Hematopoietic multipotent progenitor cell treated with erythropoietin and hydrocortisone succinate and interleukin-3 and kit ligand, for 15 days (in vitro differentiated cells): ENCODE results near the gene CTRL.

Experiments
- DNase-seq: peaks from one replicate; pipeline ENCODE4 v3.0.0-alpha.2; 2015; ENCODE audit warnings: low spot score

CTRL gene

GRCh38 chr16:67962135-67962534, 30.5 kb upstream of the CTRL start:
- DNase-seq: no peak

- DNase-seq: no peak
These were observed 29.9 kb upstream of the CTRL start for GRCh38 chr16:67961551-67961957.

GRCh38 chr16:67959536-67960329, 28.1 kb upstream of the CTRL start:
- no peak for DNase-seq

GRCh38 chr16:67957622-67958021, 26.0 kb upstream of the CTRL start:
- DNase-seq: no peak

- no peak for DNase-seq
These were observed 22.9 kb upstream of the CTRL start for GRCh38 chr16:67954421-67955196.

- DNase-seq: no peak
These were observed 22.1 kb upstream of the CTRL start for GRCh38 chr16:67953641-67954375.

GRCh38 chr16:67951485-67951884, 19.8 kb upstream of the CTRL start:
- no peak for DNase-seq

GRCh38 chr16:67950335-67950843, 18.7 kb upstream of the CTRL start:
- no peak for DNase-seq

- no peak for DNase-seq
These were observed 18.0 kb upstream of the CTRL start for GRCh38 chr16:67949645-67950044.

GRCh38 chr16:67948015-67948414, 16.4 kb upstream of the CTRL start:
- DNase-seq: peak; percentile 63

GRCh38 chr16:67946966-67947558, 15.4 kb upstream of the CTRL start:
- no peak for DNase-seq

- no peak for DNase-seq
These were observed 14.5 kb upstream of the CTRL start for GRCh38 chr16:67946128-67946569.

GRCh38 chr16:67945392-67945933, 13.8 kb upstream of the CTRL start:
- DNase-seq: no peak

GRCh38 chr16:67944690-67945391, 13.2 kb upstream of the CTRL start:
- DNase-seq: no peak

GRCh38 chr16:67943619-67944504, 12.2 kb upstream of the CTRL start, which contains the start of gene LCAT:
LCAT (minus strand) TSS chr16:67944120; CDS start chr16:67944101, 19 bp downstream.
- DNase-seq: no peak

- no peak for DNase-seq
These were observed 11.6 kb upstream of the CTRL start for GRCh38 chr16:67943256-67943618.

- DNase-seq: no peak
These were observed 11.0 kb upstream of the CTRL start for GRCh38 chr16:67942510-67943255.

GRCh38 chr16:67942200-67942509, 10.5 kb upstream of the CTRL start:
- DNase-seq: peak; percentile 53

GRCh38 chr16:67941469-67942199, 10.0 kb upstream of the CTRL start:
- no peak for DNase-seq
